Activated naive CD4-positive, alpha-beta T cell treated with Interleukin-2 at 50 U/mL for 16 hours (primary cell): ENCODE results near the gene XRCC4.
"Not testable (repeated sequence)": the region's sequence is repeated elsewhere in the genome, so short reads cannot be mapped to it uniquely, and the experiment has no call there.

Experiments used
- DNase-seq: peaks from one replicate; pipeline ENCODE4 v3.0.0-alpha.2; 2020

Gene XRCC4

GRCh38 chr5:83355482-83356014, 278.2 kb downstream of the XRCC4 start:
- DNase-seq, result not testable (repeated sequence)

- DNase-seq, result no peak
Observed at GRCh38 chr5:83357621-83358231, 280.4 kb downstream of the XRCC4 start.

- DNase-seq, result no peak
Observed at GRCh38 chr5:83360573-83360972, 283.2 kb downstream of the XRCC4 start.

- DNase-seq, result no peak
Observed at GRCh38 chr5:83362526-83362925, 285.2 kb downstream of the XRCC4 start.

GRCh38 chr5:83363111-83363885, 286.0 kb downstream of the XRCC4 start:
- no peak for DNase-seq

- DNase-seq, result no peak
Observed at GRCh38 chr5:83363886-83364275, 286.5 kb downstream of the XRCC4 start.

GRCh38 chr5:83364312-83365299, 287.3 kb downstream of the XRCC4 start:
- DNase-seq, result no peak

- no peak for DNase-seq
Observed at GRCh38 chr5:83368319-83368718, 291.0 kb downstream of the XRCC4 start.

GRCh38 chr5:83368835-83369234, 291.5 kb downstream of the XRCC4 start:
- DNase-seq, result no peak

- no peak for DNase-seq
Observed at GRCh38 chr5:83370957-83371356, 293.6 kb downstream of the XRCC4 start.

GRCh38 chr5:83371726-83372125, 294.4 kb downstream of the XRCC4 start:
- DNase-seq, result no peak

- no peak for DNase-seq
Observed at GRCh38 chr5:83374547-83374946, 297.2 kb downstream of the XRCC4 start.

- no peak for DNase-seq
Observed at GRCh38 chr5:83375049-83375745, 297.9 kb downstream of the XRCC4 start.

- DNase-seq, result no peak
Observed at GRCh38 chr5:83376461-83376860, 299.1 kb downstream of the XRCC4 start.

GRCh38 chr5:83377131-83377865, 300.0 kb downstream of the XRCC4 start:
- no peak for DNase-seq

- no peak for DNase-seq
Observed at GRCh38 chr5:83378624-83379289, 301.4 kb downstream of the XRCC4 start.

GRCh38 chr5:83385812-83386211, 308.5 kb downstream of the XRCC4 start:
- DNase-seq, result no peak

- DNase-seq, result no peak
Observed at GRCh38 chr5:83387041-83387440, 309.7 kb downstream of the XRCC4 start.

- no peak for DNase-seq
Observed at GRCh38 chr5:83388608-83389007, 311.3 kb downstream of the XRCC4 start.

GRCh38 chr5:83392766-83393503, 315.6 kb downstream of the XRCC4 start:
- DNase-seq, result no peak

- DNase-seq, result no peak
Observed at GRCh38 chr5:83393504-83393866, 316.1 kb downstream of the XRCC4 start.
